IMR-90 (cell line): Measurements from ENCODE around the gene DSG3. TPM values are rescaled to one million over a fixed set of nuclear protein-coding genes. Genes with fewer than 3 reads are reported as not detected.

Experiments
- ATAC-seq: fragments of 200-7000 bp; cut with Tn5 transposase; 2 replicates; pipeline ENCODE4 v1.9.1; 2020; ENCODE audit warnings: low read depth, mild to moderate bottlenecking, moderate library complexity
- BruUV-seq: library from RNA; stranded (reverse); fragments of 400-500 nt; replicated peaks from 2 replicates; lab custom pipeline; 2021; lab: Mats Ljungman, UMichigan
- CTCF ChIA-PET: fragments of 300-600 bp; formaldehyde crosslinking; extraction: SDS; loops from one replicate; lab custom pipeline; 2021; ENCODE audit warnings: antibody characterized with exemption; lab: Yijun Ruan, JAX
- POLR2A ChIA-PET: fragments of 300-600 bp; sonication (Branson Sonifier 250); formaldehyde crosslinking; loops from one replicate; lab custom pipeline; 2022; ENCODE audit warnings: antibody characterized with exemption; ENCODE audit not compliant: unreplicated experiment; lab: Charles Lee
- DNase-seq: peaks from one replicate; pipeline ENCODE4 v3.0.0; 2013
- H2AFZ ChIP-seq: replicated peaks from 2 replicates; pipeline ENCODE3; 2013; ENCODE audit warnings: low read length, mild to moderate bottlenecking; ENCODE audit not compliant: poor library complexity
- H2AK5ac ChIP-seq: 2 replicates; pipeline ENCODE4 v1.6.1; 2013; ENCODE audit warnings: low read depth, low read length, inconsistent platforms
- H2AK9ac ChIP-seq: replicated peaks from 2 replicates; pipeline ENCODE3; 2013; ENCODE audit warnings: mild to moderate bottlenecking, low read depth, low read length, moderate library complexity; ENCODE audit not compliant: poor library complexity
- H2BK120ac ChIP-seq: 2 replicates; pipeline ENCODE4 v1.6.1; 2013; ENCODE audit warnings: low read depth, low read length, inconsistent platforms
- H2BK15ac ChIP-seq: 3 replicates; pipeline ENCODE4 v1.6.1; 2013; ENCODE audit warnings: low read depth, low read length, inconsistent platforms
- H2BK20ac ChIP-seq: 2 replicates; pipeline ENCODE4 v1.6.1; 2013; ENCODE audit warnings: low read depth, mild to moderate bottlenecking, inconsistent platforms, low read length, moderate library complexity
- H2BK5ac ChIP-seq: 2 replicates; pipeline ENCODE4 v1.6.1; 2013; ENCODE audit warnings: mild to moderate bottlenecking, low read depth, low read length, inconsistent platforms; ENCODE audit not compliant: poor library complexity, severe bottlenecking
- H3K14ac ChIP-seq: replicated peaks from 2 replicates; pipeline ENCODE4 v1.6.1; 2013; ENCODE audit warnings: low read depth, low read length, inconsistent platforms
- H3K18ac ChIP-seq: 2 replicates; pipeline ENCODE4 v1.6.1; 2013; ENCODE audit warnings: low read depth, low read length, control low read depth
- H3K23ac ChIP-seq: 2 replicates; pipeline ENCODE4 v1.6.1; 2013; ENCODE audit warnings: low read depth, low read length, inconsistent platforms
- H3K27ac ChIP-seq: 2 replicates; pipeline ENCODE4 v1.5.1; 2013; ENCODE audit warnings: mild to moderate bottlenecking, control low read depth, low read length; ENCODE audit not compliant: insufficient read depth
- H3K27me3 ChIP-seq: 2 replicates; pipeline ENCODE4 v1.6.1; 2013; ENCODE audit warnings: low read length; ENCODE audit not compliant: control insufficient read depth, insufficient read depth
- H3K36me3 ChIP-seq: 2 replicates; pipeline ENCODE4 v1.6.1; 2013; ENCODE audit warnings: low read length, mixed read lengths; ENCODE audit not compliant: control insufficient read depth, insufficient read depth
- H3K4ac ChIP-seq: 2 replicates; pipeline ENCODE4 v1.6.1; 2013; ENCODE audit warnings: low read depth, low read length, inconsistent platforms
- H3K4me1 ChIP-seq: 2 replicates; pipeline ENCODE4 v1.6.1; 2013; ENCODE audit warnings: low read length, mixed read lengths; ENCODE audit not compliant: control insufficient read depth, insufficient read depth
- H3K4me2 ChIP-seq: 2 replicates; pipeline ENCODE4 v1.6.1; 2013; ENCODE audit warnings: low read depth, mild to moderate bottlenecking, control low read depth, low read length, moderate library complexity
- H3K4me3 ChIP-seq: 2 replicates; pipeline ENCODE4 v1.5.1; 2013; ENCODE audit warnings: low read depth, mild to moderate bottlenecking, control low read depth, low read length, moderate library complexity; ENCODE audit not compliant: insufficient read depth
- H3K56ac ChIP-seq: 2 replicates; pipeline ENCODE4 v1.6.1; 2013; ENCODE audit warnings: low read length, inconsistent platforms; ENCODE audit not compliant: insufficient read depth; ENCODE audit errors: extremely low read depth
- H3K79me1 ChIP-seq, 2 experiments: 2 replicates each; pipeline ENCODE4 v1.6.1; 2013; ENCODE audit warnings: low read length in 2 of 2, inconsistent platforms in 1 of 2, low read depth in 1 of 2
- H3K9ac ChIP-seq: 2 replicates; pipeline ENCODE4 v1.6.1; 2013; ENCODE audit warnings: low read depth, low read length, control low read depth
- H3K9me1 ChIP-seq: 2 replicates; pipeline ENCODE4 v1.6.1; 2013; ENCODE audit warnings: low read length, inconsistent platforms; ENCODE audit not compliant: insufficient read depth
- H3K9me3 ChIP-seq: 2 replicates; pipeline ENCODE4 v1.6.1; 2013; ENCODE audit warnings: low read length; ENCODE audit not compliant: control insufficient read depth, insufficient read depth
- H4K20me1 ChIP-seq: 2 replicates; pipeline ENCODE4 v1.6.1; 2013; ENCODE audit warnings: low read length, inconsistent platforms; ENCODE audit not compliant: insufficient read depth
- H4K5ac ChIP-seq: 2 replicates; pipeline ENCODE4 v1.6.1; 2013; ENCODE audit warnings: mild to moderate bottlenecking, low read depth, low read length, control low read depth
- H4K8ac ChIP-seq, 2 experiments: 2 replicates each; pipeline ENCODE4 v1.6.1; 2013; ENCODE audit warnings: low read depth in 2 of 2, low read length in 2 of 2, control low read depth in 1 of 2, inconsistent platforms in 1 of 2
- H4K91ac ChIP-seq: 2 replicates; pipeline ENCODE4 v1.6.1; 2013; ENCODE audit warnings: low read depth, low read length, inconsistent platforms; ENCODE audit not compliant: insufficient read depth
- BHLHE40 ChIP-seq: fragments of 150-350 bp; IDR thresholded peaks from 2 replicates; pipeline ENCODE4 v1.6.1; 2016; ENCODE audit warnings: mild to moderate bottlenecking, low read depth, low read length
- CEBPB ChIP-seq: IDR thresholded peaks from 2 replicates; pipeline ENCODE4 v1.6.1; 2012; ENCODE audit warnings: low read depth, low read length, improper control_type of control experiment
- CHD1 ChIP-seq: IDR thresholded peaks from 2 replicates; pipeline ENCODE4 v1.6.1; 2012; ENCODE audit warnings: low read depth, low read length, improper control_type of control experiment
- FOS ChIP-seq: fragments of 150-350 bp; IDR thresholded peaks from 2 replicates; pipeline ENCODE4 v1.6.1; 2016; ENCODE audit warnings: low read depth, low read length
- MAFK ChIP-seq: IDR thresholded peaks from 2 replicates; pipeline ENCODE4 v1.6.1; 2012; ENCODE audit warnings: low read depth, low read length, improper control_type of control experiment
- MAZ ChIP-seq: IDR thresholded peaks from 2 replicates; pipeline ENCODE4 v1.6.1; 2012; ENCODE audit warnings: low read depth, mild to moderate bottlenecking, low read length, improper control_type of control experiment, moderate library complexity, borderline replicate concordance
- MXI1 ChIP-seq: IDR thresholded peaks from 2 replicates; pipeline ENCODE4 v1.6.1; 2012; ENCODE audit warnings: low read depth, mild to moderate bottlenecking, low read length, moderate library complexity, borderline replicate concordance
- NFE2L2 ChIP-seq: fragments of 150-350 bp; IDR thresholded peaks from 2 replicates; pipeline ENCODE4 v1.6.1; 2016; ENCODE audit warnings: low read depth, mild to moderate bottlenecking, low read length
- POLR2A ChIP-seq: IDR thresholded peaks from 2 replicates; pipeline ENCODE4 v1.6.1; 2012; ENCODE audit warnings: mild to moderate bottlenecking, low read depth, low read length
- RAD21 ChIP-seq: IDR thresholded peaks from 2 replicates; pipeline ENCODE4 v1.6.1; 2012; ENCODE audit warnings: low read length, improper control_type of control experiment
- RCOR1 ChIP-seq: IDR thresholded peaks from 2 replicates; pipeline ENCODE4 v1.6.1; 2012; ENCODE audit warnings: mild to moderate bottlenecking, low read length, improper control_type of control experiment; ENCODE audit not compliant: insufficient replicate concordance
- RFX5 ChIP-seq: IDR thresholded peaks from 2 replicates; pipeline ENCODE4 v1.8.0; 2012; ENCODE audit warnings: low read depth, mild to moderate bottlenecking, low read length, moderate library complexity
- SMC3 ChIP-seq: fragments of 150-350 bp; IDR thresholded peaks from 2 replicates; pipeline ENCODE4 v1.6.1; 2016; ENCODE audit warnings: low read depth, mild to moderate bottlenecking, antibody characterized with exemption, low read length, moderate library complexity
- USF2 ChIP-seq: fragments of 150-350 bp; IDR thresholded peaks from 2 replicates; pipeline ENCODE4 v1.6.1; 2017; ENCODE audit warnings: mild to moderate bottlenecking, antibody characterized with exemption, low read length, low read depth
- WGBS, 2 experiments: methylation state at CpG; one replicate each; pipeline versions ENCODE4 v1.1.5 to v1.1.7; 2013; ENCODE audit warnings: missing lambda C conversion rate in 2 of 2; ENCODE audit not compliant: insufficient read length in 1 of 2; ENCODE audit errors: extremely low coverage in 2 of 2; 5-methylcytosine and 5-hydroxymethylcytosine counted together
- dilution Hi-C: fragments of 300-500 bp; cut with HindIII; formaldehyde crosslinking; loops from one replicate; pipeline ENCODE4 v1.14.3; 2018; ENCODE audit warnings: low sequenced_read_pairs; ENCODE audit not compliant: unreplicated experiment
- in situ Hi-C: fragments of 300-500 bp; cut with MboI; formaldehyde crosslinking; loops from 3 replicates; pipeline ENCODE4 v1.14.3; 2019; ENCODE audit warnings: low sequenced_read_pairs, inconsistent platforms, mixed read lengths
- intact Hi-C: fragments of 100-400 bp; cut with micrococcal nuclease; formaldehyde crosslinking; loops from 2 replicates; pipeline ENCODE4 v1.10.0; 2022
- polyA plus RNA-seq, 3 experiments: library from polyadenylated mRNA; depleted of rRNA; stranded (reverse); fragments of >200 nt; gene quantifications; 2 replicates each; pipeline ENCODE4 v1.2.3, GENCODE V29; 2012; ENCODE audit warnings: low replicate concordance in 1 of 3
- total RNA-seq: library from RNA; depleted of rRNA; stranded (reverse); fragments of >200 nt; gene quantifications from 2 replicates; pipeline ENCODE4 v1.2.3, GENCODE V29; 2012
- TF ChIP-seq, protein P1 (sequence below): conservative IDR thresholded peaks from 2 replicates; pipeline ENCODE4 v1.5.1; 2012; ENCODE audit warnings: mild to moderate bottlenecking, low read depth, low read length, improper control_type of control experiment
- TF ChIP-seq, protein P2 (sequence below): fragments of 150-350 bp; IDR thresholded peaks from 2 replicates; pipeline ENCODE4 v1.6.1; 2016; ENCODE audit warnings: low read depth, mild to moderate bottlenecking, low read length, moderate library complexity, borderline replicate concordance

DSG3 gene
- total and polyA plus RNA-seq, 2 of the 4 experiments (the other 2 are of a cell fraction): not detected

- ChIA-PET POLR2A (no interaction called here), CTCF (no interaction called here)
- H2BK20ac ChIP-seq: no peak overlapping the region
- dilution Hi-C loops (no loop called here), in situ Hi-C loops (no loop called here), intact Hi-C loops (no loop called here)
- DNase-seq (no peak), ATAC-seq (no peak)
- H2AK5ac ChIP-seq: no peak overlapping the region
- no peaks in the 10 kb centered on the region for H3K36me3 ChIP-seq
- H3K27ac ChIP-seq: no peak overlapping the region
- peaks cover 5% of the 10 kb centered on the region for H3K27me3 ChIP-seq
- H4K20me1 ChIP-seq: no peaks in the 10 kb centered on the region
- no peak overlapping the region for H3K4me2 ChIP-seq
- no peak overlapping the region for H4K91ac ChIP-seq
- no peaks in the 10 kb centered on the region for H3K9me1 ChIP-seq
- H2AK9ac ChIP-seq: no peak overlapping the region
- no peak overlapping the region for H3K18ac ChIP-seq
- no peak overlapping the region for H3K14ac ChIP-seq
- H2BK15ac ChIP-seq: no peak overlapping the region
- H4K5ac ChIP-seq: no peak overlapping the region
- no peak overlapping the region for H3K4me3 ChIP-seq
- no peak overlapping the region for H3K23ac ChIP-seq
- no peak overlapping the region for H2AFZ ChIP-seq
- H3K56ac ChIP-seq: no peak overlapping the region
- no peak overlapping the region for H3K4ac ChIP-seq
- no peak overlapping the region for H3K9ac ChIP-seq
- BruUV-seq: no TSS peak
- H2BK120ac ChIP-seq: no peak overlapping the region
- no peak overlapping the region for H2BK5ac ChIP-seq
- no peak for TF ChIP-seq SMC3
- no peak for TF ChIP-seq POLR2A
- no peak for TF ChIP-seq RAD21
- TF ChIP-seq MXI1: no peak
- TF ChIP-seq BHLHE40: no peak
- TF ChIP-seq MAZ: no peak
- TF ChIP-seq FOS: no peak
- TF ChIP-seq NFE2L2: no peak
- TF ChIP-seq, protein P1, sequence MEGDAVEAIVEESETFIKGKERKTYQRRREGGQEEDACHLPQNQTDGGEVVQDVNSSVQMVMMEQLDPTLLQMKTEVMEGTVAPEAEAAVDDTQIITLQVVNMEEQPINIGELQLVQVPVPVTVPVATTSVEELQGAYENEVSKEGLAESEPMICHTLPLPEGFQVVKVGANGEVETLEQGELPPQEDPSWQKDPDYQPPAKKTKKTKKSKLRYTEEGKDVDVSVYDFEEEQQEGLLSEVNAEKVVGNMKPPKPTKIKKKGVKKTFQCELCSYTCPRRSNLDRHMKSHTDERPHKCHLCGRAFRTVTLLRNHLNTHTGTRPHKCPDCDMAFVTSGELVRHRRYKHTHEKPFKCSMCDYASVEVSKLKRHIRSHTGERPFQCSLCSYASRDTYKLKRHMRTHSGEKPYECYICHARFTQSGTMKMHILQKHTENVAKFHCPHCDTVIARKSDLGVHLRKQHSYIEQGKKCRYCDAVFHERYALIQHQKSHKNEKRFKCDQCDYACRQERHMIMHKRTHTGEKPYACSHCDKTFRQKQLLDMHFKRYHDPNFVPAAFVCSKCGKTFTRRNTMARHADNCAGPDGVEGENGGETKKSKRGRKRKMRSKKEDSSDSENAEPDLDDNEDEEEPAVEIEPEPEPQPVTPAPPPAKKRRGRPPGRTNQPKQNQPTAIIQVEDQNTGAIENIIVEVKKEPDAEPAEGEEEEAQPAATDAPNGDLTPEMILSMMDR: no peak
- TF ChIP-seq CEBPB: no peak
- TF ChIP-seq MAFK: no peak
- no peak for TF ChIP-seq RFX5
- no peak for TF ChIP-seq RCOR1
- TF ChIP-seq, protein P2, sequence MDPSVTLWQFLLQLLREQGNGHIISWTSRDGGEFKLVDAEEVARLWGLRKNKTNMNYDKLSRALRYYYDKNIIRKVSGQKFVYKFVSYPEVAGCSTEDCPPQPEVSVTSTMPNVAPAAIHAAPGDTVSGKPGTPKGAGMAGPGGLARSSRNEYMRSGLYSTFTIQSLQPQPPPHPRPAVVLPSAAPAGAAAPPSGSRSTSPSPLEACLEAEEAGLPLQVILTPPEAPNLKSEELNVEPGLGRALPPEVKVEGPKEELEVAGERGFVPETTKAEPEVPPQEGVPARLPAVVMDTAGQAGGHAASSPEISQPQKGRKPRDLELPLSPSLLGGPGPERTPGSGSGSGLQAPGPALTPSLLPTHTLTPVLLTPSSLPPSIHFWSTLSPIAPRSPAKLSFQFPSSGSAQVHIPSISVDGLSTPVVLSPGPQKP: no peak
- no peak for TF ChIP-seq USF2
- TF ChIP-seq CHD1: no peak
- no peaks in the 10 kb centered on the region for H3K79me1 ChIP-seq
- 64% methylated on average over 2 of the region's 4 CpGs; no CpG with 5 or more reads in 1 of the 2 experiments for WGBS, 2 experiments
- H3K4me1 ChIP-seq: no peaks in the 10 kb centered on the region
- H3K9me3 ChIP-seq: no peaks in the 10 kb centered on the region
- H4K8ac ChIP-seq: no peak overlapping the region
Observed at GRCh38 chr18:31503011-31503410, 55.5 kb downstream of the DSG3 start.
